Ishikawa (cell line): ENCODE measurements around the gene TPST2.

Experiments used
- CEBPB ChIP-seq: IDR thresholded peaks from 2 replicates; pipeline ENCODE4 v1.6.1; 2012
- CREB1 ChIP-seq: IDR thresholded peaks from 2 replicates; pipeline ENCODE4 v1.6.1; 2012; ENCODE audit warnings: low read depth
- EGR1 ChIP-seq: IDR thresholded peaks from 2 replicates; pipeline ENCODE4 v1.6.1; 2012
- EP300 ChIP-seq: IDR thresholded peaks from 2 replicates; pipeline ENCODE4 v1.6.1; 2012; ENCODE audit warnings: borderline replicate concordance
- FOXM1 ChIP-seq: IDR thresholded peaks from 2 replicates; pipeline ENCODE4 v1.6.1; 2012; ENCODE audit warnings: low read depth, borderline replicate concordance
- NFIC ChIP-seq: IDR thresholded peaks from 2 replicates; pipeline ENCODE4 v1.6.1; 2012
- RAD21 ChIP-seq: IDR thresholded peaks from 2 replicates; pipeline ENCODE4 v1.6.1; 2012; ENCODE audit warnings: low read depth
- REST ChIP-seq: IDR thresholded peaks from 2 replicates; pipeline ENCODE4 v1.6.1; 2012; ENCODE audit warnings: low read depth, mild to moderate bottlenecking
- TAF1 ChIP-seq: IDR thresholded peaks from 2 replicates; pipeline ENCODE4 v1.6.1; 2012; ENCODE audit warnings: low read depth, mild to moderate bottlenecking
- TCF12 ChIP-seq: IDR thresholded peaks from 2 replicates; pipeline ENCODE4 v1.6.1; 2012; ENCODE audit warnings: low read depth
- TEAD4 ChIP-seq: IDR thresholded peaks from 2 replicates; pipeline ENCODE4 v1.6.1; 2012
- YY1 ChIP-seq: IDR thresholded peaks from 2 replicates; pipeline ENCODE4 v1.6.1; 2012; ENCODE audit warnings: low read depth
- ZBTB7A ChIP-seq: IDR thresholded peaks from 2 replicates; pipeline ENCODE4 v1.6.1; 2012; ENCODE audit warnings: low read depth
- TF ChIP-seq, protein P1 (sequence below): IDR thresholded peaks from 2 replicates; pipeline ENCODE4 v1.6.1; 2012
- TF ChIP-seq, protein P2 (sequence below): IDR thresholded peaks from 2 replicates; pipeline ENCODE4 v1.6.1; 2012

Gene TPST2

DNA sequence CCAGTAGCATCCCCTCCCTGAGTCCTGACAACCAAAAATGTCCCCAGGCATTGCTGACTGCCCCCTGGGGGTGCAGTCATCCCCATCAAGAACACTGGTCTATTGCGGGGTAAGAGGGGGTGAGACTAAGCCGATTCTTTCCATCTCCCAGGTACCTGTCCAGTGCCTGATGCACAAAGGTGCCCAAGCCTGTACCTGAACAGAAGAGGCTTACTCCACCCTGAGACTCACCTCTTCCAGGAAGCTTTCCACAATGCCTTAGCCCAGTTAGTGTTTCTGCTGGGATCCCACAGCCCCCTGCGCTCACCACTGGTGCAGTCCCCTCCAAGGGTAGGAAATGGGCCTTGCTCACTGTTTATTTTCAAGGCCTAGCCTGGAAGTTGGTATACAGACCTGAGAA, 22.9 kb downstream of the TPST2 start:
- no peak for TF ChIP-seq REST
- no peak for TF ChIP-seq TEAD4
- no peak for TF ChIP-seq CEBPB
- no peak for TF ChIP-seq RAD21
- TF ChIP-seq NFIC, result no peak
- TF ChIP-seq FOXM1, result no peak

DNA sequence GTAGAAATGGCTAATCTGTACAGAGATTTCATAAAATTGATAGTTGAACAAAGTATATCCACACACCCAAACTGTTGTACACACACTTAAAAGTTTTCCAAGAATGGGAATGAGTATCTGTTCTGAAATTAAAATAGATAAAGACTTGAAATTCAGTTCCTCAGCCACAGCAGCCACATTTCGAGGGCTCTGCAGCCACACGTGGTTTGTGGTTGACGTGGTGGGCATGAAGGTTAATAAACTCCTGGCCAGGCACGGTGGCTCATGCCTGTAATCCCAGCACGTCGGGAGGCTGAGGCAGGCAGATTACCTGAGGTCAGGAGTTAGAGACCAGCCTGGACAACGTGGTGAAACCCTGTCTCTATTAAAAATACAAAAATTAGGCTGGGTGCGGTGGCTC, 24.0 kb downstream of the TPST2 start:
- TF ChIP-seq TEAD4 (no peak), RAD21 (no peak), REST (no peak), YY1 (no peak), FOXM1 (no peak)
- TF ChIP-seq, protein P1, sequence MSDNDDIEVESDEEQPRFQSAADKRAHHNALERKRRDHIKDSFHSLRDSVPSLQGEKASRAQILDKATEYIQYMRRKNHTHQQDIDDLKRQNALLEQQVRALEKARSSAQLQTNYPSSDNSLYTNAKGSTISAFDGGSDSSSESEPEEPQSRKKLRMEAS, result no peak

GRCh38 chr22:26565181-26565580, 24.8 kb downstream of the TPST2 start:
- TF ChIP-seq, protein P1, result no peak
- TF ChIP-seq TAF1 (no peak), EP300 (no peak), ZBTB7A (no peak), TCF12 (no peak)
- TF ChIP-seq, protein P2, sequence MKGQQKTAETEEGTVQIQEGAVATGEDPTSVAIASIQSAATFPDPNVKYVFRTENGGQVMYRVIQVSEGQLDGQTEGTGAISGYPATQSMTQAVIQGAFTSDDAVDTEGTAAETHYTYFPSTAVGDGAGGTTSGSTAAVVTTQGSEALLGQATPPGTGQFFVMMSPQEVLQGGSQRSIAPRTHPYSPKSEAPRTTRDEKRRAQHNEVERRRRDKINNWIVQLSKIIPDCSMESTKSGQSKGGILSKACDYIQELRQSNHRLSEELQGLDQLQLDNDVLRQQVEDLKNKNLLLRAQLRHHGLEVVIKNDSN, result no peak

- TF ChIP-seq FOXM1, result no peak
- no peak for TF ChIP-seq RAD21
- TF ChIP-seq ZBTB7A, result no peak
- TF ChIP-seq REST, result no peak
- TF ChIP-seq TAF1, result no peak
- no peak for TF ChIP-seq TCF12
- TF ChIP-seq CEBPB, result no peak
- TF ChIP-seq, protein P1, result no peak
- no peak for TF ChIP-seq CREB1
- no peak for TF ChIP-seq YY1
- TF ChIP-seq, protein P2, result no peak
- TF ChIP-seq NFIC, result no peak
- TF ChIP-seq EP300, result no peak
- TF ChIP-seq TEAD4, result no peak
- no peak for TF ChIP-seq EGR1
Measured at GRCh38 chr22:26564672-26565071, 25.3 kb downstream of the TPST2 start.

- TF ChIP-seq, protein P2, result no peak
- no peak for TF ChIP-seq EGR1
- no peak for TF ChIP-seq CREB1
Measured at GRCh38 chr22:26564181-26564580, 25.8 kb downstream of the TPST2 start.
